RWPE2 (cell line): ENCODE data around the gene CHRDL1.

Experiments used
- ATAC-seq: fragments of 200-7000 bp; cut with Tn5 transposase; 3 replicates; pipeline ENCODE4 v1.9.1; 2021; ENCODE audit warnings: low read depth
- DNase-seq: peaks from one replicate; pipeline ENCODE4 v3.0.0-alpha.2; 2020; ENCODE audit warnings: low spot score
- H3K27ac ChIP-seq: fragments of 450-650 bp; 2 replicates; pipeline ENCODE4 v1.5.1; 2017; ENCODE audit warnings: mild to moderate bottlenecking; ENCODE audit not compliant: poor library complexity, severe bottlenecking
- H3K27me3 ChIP-seq: fragments of 250-450 bp; sonication (Bioruptor Pico); 2 replicates; pipeline ENCODE4 v1.5.1; 2021; ENCODE audit warnings: mild to moderate bottlenecking, moderate library complexity; ENCODE audit not compliant: insufficient read depth, poor library complexity, severe bottlenecking
- H3K36me3 ChIP-seq: fragments of 250-450 bp; sonication (Bioruptor Pico); 2 replicates; pipeline ENCODE4 v1.5.1; 2020; ENCODE audit warnings: low read depth, mild to moderate bottlenecking, moderate library complexity
- H3K4me1 ChIP-seq: fragments of 250-450 bp; sonication (Bioruptor Pico); 2 replicates; pipeline ENCODE4 v1.5.1; 2021; ENCODE audit warnings: mild to moderate bottlenecking, moderate library complexity; ENCODE audit not compliant: insufficient read depth, poor library complexity, severe bottlenecking
- H3K4me3 ChIP-seq: fragments of 250-450 bp; sonication (Bioruptor Pico); 2 replicates; pipeline ENCODE4 v1.5.1; 2021; ENCODE audit warnings: mild to moderate bottlenecking, moderate library complexity; ENCODE audit not compliant: severe bottlenecking
- H3K9me3 ChIP-seq: fragments of 250-450 bp; sonication (Bioruptor Pico); 2 replicates; pipeline ENCODE4 v1.5.1; 2021; ENCODE audit warnings: mild to moderate bottlenecking, moderate library complexity; ENCODE audit not compliant: severe bottlenecking
- TF ChIP-seq, protein P1 (sequence below): fragments of 450-650 bp; IDR thresholded peaks from one replicate; pipeline ENCODE4 v1.5.1; 2017; ENCODE audit warnings: mild to moderate bottlenecking, moderate library complexity; ENCODE audit not compliant: poor library complexity, severe bottlenecking

Gene CHRDL1

GRCh38 chrX:110706446-110706845 lies 89.2 kb downstream of the CHRDL1 start:
- Histone ChIP-seq H3K4me3 (no peak overlapping the region), H3K36me3 (no peaks in the 10 kb centered on the region), H3K27ac (no peak overlapping the region), H3K4me1 (no peaks in the 10 kb centered on the region), H3K27me3 (no peaks in the 10 kb centered on the region), H3K9me3 (no peaks in the 10 kb centered on the region)
- no peak for DNase-seq
- TF ChIP-seq, protein P1, sequence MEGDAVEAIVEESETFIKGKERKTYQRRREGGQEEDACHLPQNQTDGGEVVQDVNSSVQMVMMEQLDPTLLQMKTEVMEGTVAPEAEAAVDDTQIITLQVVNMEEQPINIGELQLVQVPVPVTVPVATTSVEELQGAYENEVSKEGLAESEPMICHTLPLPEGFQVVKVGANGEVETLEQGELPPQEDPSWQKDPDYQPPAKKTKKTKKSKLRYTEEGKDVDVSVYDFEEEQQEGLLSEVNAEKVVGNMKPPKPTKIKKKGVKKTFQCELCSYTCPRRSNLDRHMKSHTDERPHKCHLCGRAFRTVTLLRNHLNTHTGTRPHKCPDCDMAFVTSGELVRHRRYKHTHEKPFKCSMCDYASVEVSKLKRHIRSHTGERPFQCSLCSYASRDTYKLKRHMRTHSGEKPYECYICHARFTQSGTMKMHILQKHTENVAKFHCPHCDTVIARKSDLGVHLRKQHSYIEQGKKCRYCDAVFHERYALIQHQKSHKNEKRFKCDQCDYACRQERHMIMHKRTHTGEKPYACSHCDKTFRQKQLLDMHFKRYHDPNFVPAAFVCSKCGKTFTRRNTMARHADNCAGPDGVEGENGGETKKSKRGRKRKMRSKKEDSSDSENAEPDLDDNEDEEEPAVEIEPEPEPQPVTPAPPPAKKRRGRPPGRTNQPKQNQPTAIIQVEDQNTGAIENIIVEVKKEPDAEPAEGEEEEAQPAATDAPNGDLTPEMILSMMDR = no peak
- no peak for ATAC-seq

DNA sequence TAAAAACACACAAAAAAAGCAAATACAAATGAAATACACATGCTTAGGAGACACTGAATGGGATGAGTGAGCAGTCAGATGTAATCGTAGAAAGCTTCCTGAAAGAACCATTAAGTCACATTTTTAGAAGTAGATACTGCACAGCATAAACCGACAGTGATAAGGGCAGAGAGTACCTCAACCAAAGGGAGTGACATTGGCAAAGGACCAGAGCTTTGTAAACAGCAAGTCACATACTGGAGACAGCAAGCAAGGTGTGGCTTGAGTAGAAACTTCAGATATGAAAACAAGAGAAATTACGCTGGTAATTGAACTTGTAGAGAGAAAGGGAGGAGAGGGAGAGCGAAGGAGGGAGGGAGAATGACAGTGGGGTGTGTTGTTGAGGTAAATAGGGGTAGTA lies 92.0 kb downstream of the CHRDL1 start:
- Histone ChIP-seq H3K9me3 (no peaks in the 10 kb centered on the region), H3K4me3 (no peak overlapping the region), H3K27me3 (no peaks in the 10 kb centered on the region), H3K36me3 (no peaks in the 10 kb centered on the region), H3K27ac (no peak overlapping the region), H3K4me1 (no peaks in the 10 kb centered on the region)
- no peak for DNase-seq
- no peak for ATAC-seq
- TF ChIP-seq, protein P1 = no peak

GRCh38 chrX:110699109-110699508 lies 96.5 kb downstream of the CHRDL1 start:
- Histone ChIP-seq H3K4me3 (no peak overlapping the region), H3K4me1 (no peaks in the 10 kb centered on the region), H3K36me3 (no peaks in the 10 kb centered on the region), H3K27ac (no peak overlapping the region), H3K9me3 (no peaks in the 10 kb centered on the region), H3K27me3 (no peaks in the 10 kb centered on the region)
- TF ChIP-seq, protein P1 = no peak
- ATAC-seq = no peak
- DNase-seq = no peak

DNA sequence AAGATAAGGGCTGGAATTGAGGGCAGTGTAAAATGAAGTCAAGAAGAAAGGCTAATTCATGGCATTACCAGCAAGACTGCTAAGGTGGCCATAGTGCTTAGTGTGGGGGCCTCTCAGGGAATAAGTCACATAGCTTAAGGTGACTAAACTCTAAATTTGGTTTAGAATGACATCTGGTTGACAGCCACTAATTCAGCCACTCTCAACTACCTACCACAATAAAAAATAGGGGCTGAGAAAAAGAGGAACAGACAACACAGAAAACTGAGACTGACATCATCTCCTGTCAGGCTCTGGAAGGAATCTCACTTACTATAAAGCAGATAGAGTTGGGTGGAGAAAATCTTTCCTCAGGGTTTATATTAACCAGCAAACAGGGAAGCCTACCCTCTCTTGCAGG lies 96.9 kb downstream of the CHRDL1 start:
- Histone ChIP-seq H3K27ac (no peak overlapping the region), H3K4me3 (no peak overlapping the region), H3K9me3 (no peaks in the 10 kb centered on the region), H3K4me1 (no peaks in the 10 kb centered on the region), H3K36me3 (no peaks in the 10 kb centered on the region), H3K27me3 (no peaks in the 10 kb centered on the region)
- no peak for DNase-seq
- ATAC-seq = no peak
- TF ChIP-seq, protein P1 = no peak

GRCh38 chrX:110692866-110693265 lies 102.8 kb downstream of the CHRDL1 start:
- DNase-seq (no peak), ATAC-seq (no peak)
- TF ChIP-seq, protein P1 = no peak

More at GRCh38 chrX:110692866-110693265, 102.8 kb downstream of the CHRDL1 start:
- Histone ChIP-seq H3K9me3 (no peaks in the 10 kb centered on the region), H3K27ac (no peak overlapping the region), H3K4me3 (no peak overlapping the region), H3K27me3 (no peaks in the 10 kb centered on the region), H3K36me3 (no peaks in the 10 kb centered on the region), H3K4me1 (no peaks in the 10 kb centered on the region)
